Neural progenitor cell (in vitro differentiated cells): ENCODE measurements around the gene NDE1. TPM values are rescaled to one million over a fixed set of nuclear protein-coding genes. Genes with fewer than 3 reads are reported as not detected.
"Not testable (repeated sequence)": the region's sequence is repeated elsewhere in the genome, so short reads cannot be mapped to it uniquely, and the experiment has no call there.

ENCODE experiments used
- DNase-seq: peaks from one replicate; pipeline ENCODE4 v3.0.0-alpha.2; 2016; ENCODE audit warnings: low spot score
- H2AFZ ChIP-seq: fragments of 200-600 bp; sonication (generic); replicated peaks from 2 replicates; pipeline ENCODE4 v1.6.1; 2016; ENCODE audit warnings: antibody characterized with exemption
- H3F3A ChIP-seq: fragments of 200-600 bp; sonication (generic); 2 replicates; pipeline ENCODE4 v1.6.1; 2016; ENCODE audit warnings: antibody characterized with exemption, low read depth
- H3K27ac ChIP-seq: fragments of 200-600 bp; sonication (generic); 2 replicates; pipeline ENCODE4 v1.5.1; 2016; ENCODE audit warnings: mild to moderate bottlenecking
- H3K27me3 ChIP-seq: fragments of 200-600 bp; sonication (generic); 2 replicates; pipeline ENCODE4 v1.6.1; 2016; ENCODE audit warnings: mild to moderate bottlenecking, moderate library complexity
- H3K36me3 ChIP-seq: fragments of 200-600 bp; sonication (generic); 2 replicates; pipeline ENCODE4 v1.5.1; 2016
- H3K4me1 ChIP-seq: fragments of 200-600 bp; sonication (generic); 2 replicates; pipeline ENCODE4 v1.6.1; 2016; ENCODE audit warnings: mixed run types
- H3K4me2 ChIP-seq: fragments of 200-600 bp; sonication (generic); 2 replicates; pipeline ENCODE4 v1.6.1; 2016
- H3K4me3 ChIP-seq: fragments of 200-600 bp; sonication (generic); 2 replicates; pipeline ENCODE4 v1.5.1; 2016
- H3K79me2 ChIP-seq: fragments of 200-600 bp; sonication (generic); 2 replicates; pipeline ENCODE4 v1.6.1; 2016; ENCODE audit warnings: low read depth
- H3K9ac ChIP-seq: fragments of 200-600 bp; sonication (generic); 2 replicates; pipeline ENCODE4 v1.6.1; 2016
- H3K9me3 ChIP-seq: fragments of 200-600 bp; sonication (generic); 2 replicates; pipeline ENCODE4 v1.5.1; 2016; ENCODE audit warnings: low read depth
- H4K20me1 ChIP-seq: fragments of 200-600 bp; sonication (generic); 2 replicates; pipeline ENCODE4 v1.6.1; 2016; ENCODE audit warnings: low read depth
- H3K27ac Mint-ChIP-seq: 3 replicates; pipeline ENCODE4 v1.8.0; 2021; ENCODE audit warnings: mixed read lengths
- H3K27me3 Mint-ChIP-seq: 2 replicates; pipeline ENCODE4 v1.8.0; 2022; ENCODE audit warnings: low read depth, mild to moderate bottlenecking, inconsistent platforms, moderate library complexity, mixed read lengths; ENCODE audit not compliant: insufficient read depth
- H3K36me3 Mint-ChIP-seq: 3 replicates; pipeline ENCODE4 v1.8.0; 2021; ENCODE audit warnings: mixed read lengths
- H3K4me1 Mint-ChIP-seq: 3 replicates; pipeline ENCODE4 v1.8.0; 2021; ENCODE audit warnings: mixed read lengths
- H3K4me3 Mint-ChIP-seq: 3 replicates; pipeline ENCODE4 v1.8.0; 2021; ENCODE audit warnings: mild to moderate bottlenecking, moderate library complexity, mixed read lengths
- H3K9me3 Mint-ChIP-seq: 3 replicates; pipeline ENCODE4 v1.8.0; 2020; ENCODE audit warnings: mixed read lengths
- CTCF ChIP-seq: fragments of 200-600 bp; sonication (generic); IDR thresholded peaks from 2 replicates; pipeline ENCODE4 v1.5.1; 2017; ENCODE audit warnings: antibody characterized with exemption, mild to moderate bottlenecking
- EZH2 ChIP-seq: fragments of 200-600 bp; sonication (generic); IDR thresholded peaks from 2 replicates; pipeline ENCODE4 v1.6.1; 2017; ENCODE audit warnings: antibody characterized with exemption, mild to moderate bottlenecking, moderate library complexity
- EZH2phosphoT487 ChIP-seq: fragments of 200-600 bp; sonication (generic); IDR thresholded peaks from 2 replicates; pipeline ENCODE4 v1.6.1; 2017; ENCODE audit warnings: antibody characterized with exemption
- total RNA-seq: library from RNA; depleted of rRNA; stranded (reverse); fragments of >200 nt; gene quantifications from 2 replicates; pipeline ENCODE4 v1.2.3, GENCODE V29; 2015; ENCODE audit warnings: low replicate concordance

NDE1 gene
- total RNA-seq, 1 donor from 2014 or later: 85.3 TPM

- Histone ChIP-seq H3K36me3 (no peaks in the 10 kb centered on the region), H3K27me3 (no peaks in the 10 kb centered on the region), H3K4me2 (no peak overlapping the region), H3K4me3 (no peak overlapping the region), H2AFZ (no peak overlapping the region), H3K9ac (no peak overlapping the region), H3K9me3 (no peaks in the 10 kb centered on the region), H3K27ac (no peak overlapping the region), H4K20me1 (no peaks in the 10 kb centered on the region), H3F3A (peaks cover 4% of the 10 kb centered on the region), H3K4me1 (no peaks in the 10 kb centered on the region), H3K79me2 (no peaks in the 10 kb centered on the region)
- Mint-ChIP-seq H3K27me3 (peaks cover 6% of the 10 kb centered on the region), H3K9me3 (no peaks in the 10 kb centered on the region), H3K4me1 (no peaks in the 10 kb centered on the region), H3K4me3 (no peak overlapping the region), H3K27ac (no peak overlapping the region), H3K36me3 (peaks cover 4% of the 10 kb centered on the region)
- no peak for TF ChIP-seq EZH2phosphoT487
- TF ChIP-seq EZH2: no peak
- TF ChIP-seq CTCF: no peak
- no peak for DNase-seq
Measured at GRCh38 chr16:15723808-15724207, 73.8 kb downstream of the NDE1 start.

GRCh38 chr16:15725641-15726240 is 75.7 kb downstream of the NDE1 start:
- Histone ChIP-seq H3K79me2 (no peaks in the 10 kb centered on the region), H4K20me1 (no peaks in the 10 kb centered on the region), H3K4me1 (no peaks in the 10 kb centered on the region), H3K27ac (no peak overlapping the region), H3K4me2 (no peak overlapping the region), H2AFZ (no peak overlapping the region), H3K36me3 (no peaks in the 10 kb centered on the region), H3K4me3 (no peak overlapping the region), H3K9ac (no peak overlapping the region), H3K9me3 (no peaks in the 10 kb centered on the region), H3K27me3 (no peaks in the 10 kb centered on the region), H3F3A (peaks cover 4% of the 10 kb centered on the region)
- no peaks in the 10 kb centered on the region for H3K4me1 Mint-ChIP-seq
- TF ChIP-seq CTCF (no peak), EZH2 (no peak), EZH2phosphoT487 (no peak)
- H3K36me3 Mint-ChIP-seq: peaks cover 4% of the 10 kb centered on the region
- no peak overlapping the region for H3K27ac Mint-ChIP-seq
- no peaks in the 10 kb centered on the region for H3K27me3 Mint-ChIP-seq
- no peak for DNase-seq
- H3K4me3 Mint-ChIP-seq: no peak overlapping the region
- H3K9me3 Mint-ChIP-seq: no peaks in the 10 kb centered on the region

GRCh38 chr16:15726715-15727114 is 76.7 kb downstream of the NDE1 start:
- TF ChIP-seq EZH2 (no peak), EZH2phosphoT487 (no peak), CTCF (no peak)
- Histone ChIP-seq H2AFZ (no peak overlapping the region), H3K9ac (no peak overlapping the region), H3K27me3 (no peaks in the 10 kb centered on the region), H3K36me3 (no peaks in the 10 kb centered on the region), H3K4me3 (no peak overlapping the region), H3K79me2 (no peaks in the 10 kb centered on the region), H3K27ac (no peak overlapping the region), H3K9me3 (no peaks in the 10 kb centered on the region), H4K20me1 (no peaks in the 10 kb centered on the region), H3F3A (peaks cover 4% of the 10 kb centered on the region), H3K4me1 (no peaks in the 10 kb centered on the region), H3K4me2 (no peak overlapping the region)
- Mint-ChIP-seq H3K36me3 (peaks cover 4% of the 10 kb centered on the region), H3K27ac (peak overlapping the region; percentile 66), H3K9me3 (no peaks in the 10 kb centered on the region), H3K4me1 (no peaks in the 10 kb centered on the region), H3K27me3 (no peaks in the 10 kb centered on the region), H3K4me3 (peak overlapping the region; percentile 24)
- no peak for DNase-seq

- not testable (repeated sequence) for H3K36me3 ChIP-seq, H3K9me3 Mint-ChIP-seq, H3K27me3 Mint-ChIP-seq, H4K20me1 ChIP-seq, H2AFZ ChIP-seq, H3K4me3 ChIP-seq, H3K9ac ChIP-seq, H3K4me1 ChIP-seq, DNase-seq, H3K27me3 ChIP-seq, H3K27ac Mint-ChIP-seq, H3K27ac ChIP-seq, H3K79me2 ChIP-seq, H3K4me2 ChIP-seq, H3K4me3 Mint-ChIP-seq, H3F3A ChIP-seq, H3K36me3 Mint-ChIP-seq, H3K9me3 ChIP-seq, H3K4me1 Mint-ChIP-seq
Measured at GRCh38 chr16:15727697-15728096, 77.7 kb downstream of the NDE1 start.
